Endothelial cell (in vitro differentiated cells): ENCODE measurements around the gene MYO1D. TPM values are rescaled to one million over a fixed set of nuclear protein-coding genes. Genes with fewer than 3 reads are reported as not detected.
"Not testable (repeated sequence)": the region's sequence is repeated elsewhere in the genome, so short reads cannot be mapped to it uniquely, and the experiment has no call there.

Source experiments
- DNase-seq: peaks from one replicate; pipeline ENCODE4 v3.0.0; 2021; ENCODE audit warnings: low spot score
- H3K27ac Mint-ChIP-seq: one replicate; pipeline ENCODE4 v1.8.0; 2021; ENCODE audit warnings: mixed read lengths, inconsistent platforms; ENCODE audit not compliant: unreplicated experiment
- H3K27me3 Mint-ChIP-seq: one replicate; pipeline ENCODE4 v1.8.0; 2021; ENCODE audit warnings: mild to moderate bottlenecking, moderate library complexity, mixed read lengths, inconsistent platforms; ENCODE audit not compliant: unreplicated experiment
- H3K36me3 Mint-ChIP-seq: one replicate; pipeline ENCODE4 v1.8.0; 2021; ENCODE audit warnings: mild to moderate bottlenecking, low read depth, mixed read lengths, inconsistent platforms; ENCODE audit not compliant: unreplicated experiment
- H3K4me1 Mint-ChIP-seq: one replicate; pipeline ENCODE4 v1.8.0; 2021; ENCODE audit warnings: mild to moderate bottlenecking, mixed read lengths, inconsistent platforms; ENCODE audit not compliant: unreplicated experiment
- H3K4me3 Mint-ChIP-seq: one replicate; pipeline ENCODE4 v1.8.0; 2021; ENCODE audit warnings: mild to moderate bottlenecking, mixed read lengths, inconsistent platforms; ENCODE audit not compliant: unreplicated experiment
- H3K9me3 Mint-ChIP-seq: one replicate; pipeline ENCODE4 v1.8.0; 2021; ENCODE audit warnings: mixed read lengths, inconsistent platforms; ENCODE audit not compliant: unreplicated experiment
- CTCF ChIP-seq: fragments of 200-600 bp; sonication (generic); IDR thresholded peaks from one replicate; pipeline ENCODE4 v1.5.0; 2021; ENCODE audit warnings: antibody characterized with exemption; ENCODE audit not compliant: unreplicated experiment
- total RNA-seq: library from RNA; stranded (reverse); fragmentation: NEBNext Ultra II Directional; extraction: Animal tissue kit (Norgen Biotek cat#: 25700); gene quantifications from one replicate; pipeline ENCODE4 v1.2.1, GENCODE V29; 2021; ENCODE audit not compliant: unreplicated experiment

MYO1D gene
- total RNA-seq, 1 donor from 2014 or later, result 26.4 TPM

GRCh38 chr17:32725697-32726096, 151.2 kb downstream of the MYO1D start:
- DNase-seq, result no peak
- Mint-ChIP-seq H3K36me3 (peaks cover 11% of the 10 kb centered on the region), H3K27me3 (no peaks in the 10 kb centered on the region), H3K9me3 (no peaks in the 10 kb centered on the region), H3K27ac (no peak overlapping the region), H3K4me3 (no peak overlapping the region), H3K4me1 (no peaks in the 10 kb centered on the region)
- no peak for TF ChIP-seq CTCF

- no peaks in the 10 kb centered on the region for H3K9me3 Mint-ChIP-seq
- H3K27ac Mint-ChIP-seq, result no peak overlapping the region
- no peak for TF ChIP-seq CTCF
- no peak for DNase-seq
- peaks cover 4% of the 10 kb centered on the region for H3K4me1 Mint-ChIP-seq
- no peaks in the 10 kb centered on the region for H3K27me3 Mint-ChIP-seq
- H3K4me3 Mint-ChIP-seq, result peak overlapping the region; percentile 9
- H3K36me3 Mint-ChIP-seq, result peaks cover 11% of the 10 kb centered on the region
These were observed 153.5 kb downstream of the MYO1D start for GRCh38 chr17:32723310-32723955.

GRCh38 chr17:32722733-32723132, 154.2 kb downstream of the MYO1D start:
- DNase-seq, result no peak
- peaks cover 11% of the 10 kb centered on the region for H3K36me3 Mint-ChIP-seq
- peaks cover 1% of the 10 kb centered on the region for H3K27me3 Mint-ChIP-seq
- H3K4me1 Mint-ChIP-seq, result peaks cover 4% of the 10 kb centered on the region
- H3K27ac Mint-ChIP-seq, result no peak overlapping the region
- H3K9me3 Mint-ChIP-seq, result no peaks in the 10 kb centered on the region
- H3K4me3 Mint-ChIP-seq, result no peak overlapping the region
- TF ChIP-seq CTCF, result no peak

GRCh38 chr17:32720671-32721070, 156.3 kb downstream of the MYO1D start:
- H3K27me3 Mint-ChIP-seq, result peaks cover 2% of the 10 kb centered on the region
- peaks cover 7% of the 10 kb centered on the region for H3K36me3 Mint-ChIP-seq
- no peaks in the 10 kb centered on the region for H3K9me3 Mint-ChIP-seq
- H3K4me1 Mint-ChIP-seq, result peaks cover 4% of the 10 kb centered on the region
- no peak for DNase-seq
- no peak overlapping the region for H3K4me3 Mint-ChIP-seq
- TF ChIP-seq CTCF, result no peak
- no peak overlapping the region for H3K27ac Mint-ChIP-seq

GRCh38 chr17:32719689-32720088, 157.2 kb downstream of the MYO1D start:
- TF ChIP-seq CTCF, result no peak
- no peaks in the 10 kb centered on the region for H3K9me3 Mint-ChIP-seq
- no peak overlapping the region for H3K4me3 Mint-ChIP-seq
- H3K4me1 Mint-ChIP-seq, result peaks cover 4% of the 10 kb centered on the region
- DNase-seq, result no peak
- no peak overlapping the region for H3K27ac Mint-ChIP-seq
- peaks cover 2% of the 10 kb centered on the region for H3K27me3 Mint-ChIP-seq
- H3K36me3 Mint-ChIP-seq, result peaks cover 3% of the 10 kb centered on the region

- H3K4me3 Mint-ChIP-seq, H3K9me3 Mint-ChIP-seq, H3K27ac Mint-ChIP-seq, H3K27me3 Mint-ChIP-seq, DNase-seq, H3K4me1 Mint-ChIP-seq: not testable (repeated sequence)
- H3K36me3 Mint-ChIP-seq, result peaks cover 13% of the 10 kb centered on the region
These were observed 162.0 kb downstream of the MYO1D start for GRCh38 chr17:32714922-32715321.

GRCh38 chr17:32714206-32714605, 162.7 kb downstream of the MYO1D start:
- H3K9me3 Mint-ChIP-seq, H3K4me1 Mint-ChIP-seq: not testable (repeated sequence)
- peaks cover 13% of the 10 kb centered on the region for H3K36me3 Mint-ChIP-seq

More at GRCh38 chr17:32714206-32714605, 162.7 kb downstream of the MYO1D start:
- H3K27me3 Mint-ChIP-seq, H3K4me3 Mint-ChIP-seq, H3K27ac Mint-ChIP-seq, DNase-seq: not testable (repeated sequence)
